Stimulated activated CD8-positive, alpha-beta memory T cell treated with anti-CD3 and anti-CD28 coated beads, Interleukin-15, amount 100 ng/mL, for 48 hours (primary cell): Measurements from ENCODE around the gene SMIM44.
"Not testable (repeated sequence)": the region's sequence is repeated elsewhere in the genome, so short reads cannot be mapped to it uniquely, and the experiment has no call there.

Experiments used
- DNase-seq, 2 donors: peaks; one replicate each; pipeline ENCODE4 v3.0.0-alpha.2; 2020; ENCODE audit warnings: low read depth in 2 of 2

Gene SMIM44

GRCh38 chr19:3483226-3483628, at the start of gene SMIM44:
Gene SMIM44 (minus strand): TSS chr19:3483441. CDS start chr19:3483403, 38 bp downstream.
- DNase-seq: no peak

GRCh38 chr19:3533033-3533432, 49.8 kb upstream of the SMIM44 start:
- no peak for DNase-seq

DNA sequence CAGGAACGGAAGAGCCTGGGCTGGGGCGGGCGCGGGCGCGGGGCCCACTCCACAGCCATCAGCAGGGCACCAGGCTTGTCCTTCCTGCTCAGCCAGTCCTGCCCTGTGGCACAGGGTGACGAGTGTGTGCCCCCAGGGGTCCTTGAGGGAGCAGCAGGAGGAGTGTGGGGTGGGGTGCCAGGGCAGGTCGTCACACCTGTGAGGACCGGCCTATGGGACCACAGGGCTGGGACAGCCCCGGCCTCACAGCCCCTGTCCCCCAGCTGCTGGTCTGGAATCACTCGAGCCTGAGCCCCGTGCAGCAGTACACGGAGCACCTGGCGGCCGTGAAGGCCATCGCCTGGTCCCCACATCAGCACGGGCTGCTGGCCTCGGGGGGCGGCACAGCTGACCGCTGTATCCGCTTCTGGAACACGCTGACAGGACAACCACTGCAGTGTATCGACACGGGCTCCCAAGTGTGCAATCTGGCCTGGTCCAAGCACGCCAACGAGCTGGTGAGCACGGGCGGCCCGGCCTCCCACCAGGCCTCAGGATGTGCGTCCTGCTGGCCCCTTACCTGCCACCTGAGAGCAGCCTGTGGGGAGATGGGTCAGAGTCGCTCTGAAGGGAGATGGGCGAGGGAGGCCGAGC, 49.0 kb upstream of the SMIM44 start:
- no peak for DNase-seq

- no peak for DNase-seq
Measured at GRCh38 chr19:3531716-3532115, 48.5 kb upstream of the SMIM44 start.

DNA sequence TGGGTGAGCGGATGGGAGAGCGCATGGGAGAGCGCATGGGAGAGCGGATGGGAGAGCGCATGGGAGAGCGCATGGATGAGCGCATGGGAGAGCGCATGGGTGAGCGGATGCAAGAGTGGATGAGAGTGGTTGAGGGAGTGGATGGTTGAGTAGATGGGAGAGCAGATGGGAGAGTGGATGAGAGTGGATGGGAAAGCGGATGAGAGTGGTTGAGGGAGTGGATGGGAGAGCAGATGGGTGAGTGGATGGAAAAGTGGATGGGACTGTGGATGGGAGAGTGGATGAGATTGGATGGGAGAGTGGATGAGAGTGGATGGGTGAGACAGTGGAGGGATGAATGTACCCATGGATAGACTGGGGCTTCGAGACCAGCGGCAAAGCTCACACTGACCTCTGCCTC, 47.1 kb upstream of the SMIM44 start:
- DNase-seq: no peak

DNA sequence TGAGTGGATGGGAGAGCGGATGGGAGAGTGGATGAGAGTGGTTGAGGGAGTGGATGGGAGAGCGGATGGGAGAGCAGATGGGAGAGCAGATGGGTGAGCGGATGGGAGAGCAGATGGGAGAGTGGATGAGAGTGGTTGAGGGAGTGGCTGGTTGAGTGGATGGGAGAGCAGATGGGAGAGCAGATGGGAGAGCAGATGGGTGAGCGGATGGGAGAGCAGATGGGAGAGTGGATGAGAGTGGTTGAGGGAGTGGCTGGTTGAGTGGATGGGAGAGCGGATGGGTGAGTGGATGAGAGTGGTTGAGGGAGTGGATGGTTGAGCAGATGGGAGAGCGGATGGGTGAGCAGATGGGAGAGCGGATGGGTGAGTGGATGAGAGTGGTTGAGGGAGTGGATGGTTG, 46.1 kb upstream of the SMIM44 start:
- not testable (repeated sequence) for DNase-seq

GRCh38 chr19:3528539-3529211, 45.4 kb upstream of the SMIM44 start:
- DNase-seq: no peak

- no peak for DNase-seq
Measured at GRCh38 chr19:3528080-3528479, 44.8 kb upstream of the SMIM44 start.

GRCh38 chr19:3527238-3527910, 44.1 kb upstream of the SMIM44 start:
- DNase-seq: no peak

GRCh38 chr19:3526507-3527237, 43.4 kb upstream of the SMIM44 start:
- DNase-seq: no peak

GRCh38 chr19:3524904-3525451, 41.7 kb upstream of the SMIM44 start:
- no peak for DNase-seq

DNA sequence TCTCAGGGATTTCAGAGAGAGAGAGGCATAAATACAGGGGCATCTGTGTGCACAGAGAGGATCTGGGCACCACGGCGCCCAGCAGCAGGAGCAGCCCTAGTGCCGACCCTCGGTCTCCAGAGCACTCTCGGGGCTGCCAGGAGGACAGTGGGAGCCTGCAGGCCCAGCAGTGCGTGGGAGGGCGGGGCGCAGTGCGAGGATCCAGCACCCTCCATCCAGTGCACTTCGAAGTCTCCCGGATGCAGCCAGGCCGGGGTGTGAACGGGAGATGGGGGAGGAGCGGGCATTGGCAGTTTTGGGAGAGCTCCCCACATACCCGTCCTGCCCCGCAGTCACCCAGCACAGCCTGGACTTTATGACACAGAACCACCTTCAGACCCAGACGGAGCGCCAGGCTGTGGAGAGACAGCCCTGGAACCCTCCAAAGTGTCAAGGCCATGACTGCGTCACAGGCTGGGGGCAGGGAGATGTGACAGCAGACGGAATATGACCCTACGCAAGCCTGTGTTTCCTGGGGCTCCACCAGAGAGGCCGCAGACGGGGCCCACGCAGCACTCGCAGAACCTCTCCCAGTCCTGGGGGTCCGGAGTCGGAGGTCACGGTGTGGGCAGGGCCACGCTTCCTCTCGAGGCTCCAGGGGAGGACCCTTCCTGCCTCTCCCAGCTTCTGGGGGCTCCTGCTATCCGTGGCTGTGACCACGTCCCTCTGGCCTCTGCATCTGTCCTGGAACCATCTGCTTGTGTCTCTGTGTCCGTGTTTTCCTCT, 41.0 kb upstream of the SMIM44 start:
- DNase-seq: no peak

GRCh38 chr19:3523361-3524077, 40.3 kb upstream of the SMIM44 start:
- no peak for DNase-seq

GRCh38 chr19:3522421-3523360, 39.5 kb upstream of the SMIM44 start:
- no peak for DNase-seq

- DNase-seq: no peak
Measured at GRCh38 chr19:3521104-3521445, 37.8 kb upstream of the SMIM44 start.

- no peak for DNase-seq
Measured at GRCh38 chr19:3520166-3521103, 37.2 kb upstream of the SMIM44 start.

- no peak for DNase-seq
Measured at GRCh38 chr19:3519126-3519525, 35.9 kb upstream of the SMIM44 start.

- DNase-seq: no peak
Measured at GRCh38 chr19:3518659-3519058, 35.4 kb upstream of the SMIM44 start.

DNA sequence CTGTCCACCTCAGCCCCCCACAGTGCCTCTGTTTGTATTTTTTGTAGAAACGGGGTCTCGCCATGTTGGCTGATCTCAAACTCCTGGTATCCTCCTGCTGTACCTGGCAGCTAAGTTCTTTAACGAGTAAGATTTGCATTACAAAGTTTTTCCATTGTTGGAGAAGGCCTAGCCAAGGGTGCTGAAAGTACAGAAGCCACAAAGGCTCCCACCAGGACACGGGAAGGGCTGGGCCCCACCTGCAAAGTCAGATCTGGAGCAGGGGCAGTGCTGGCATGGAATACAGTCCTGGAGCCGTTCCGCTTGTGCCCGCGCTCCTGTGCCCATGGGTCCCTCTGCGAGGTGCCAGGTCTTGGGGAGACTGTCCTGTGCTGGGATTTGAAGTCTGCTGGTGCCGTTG, 35.0 kb upstream of the SMIM44 start:
- no peak for DNase-seq
